NB4 (cell line): ENCODE results near the gene TAF8.
A peak's percentile ranks its signal among the peaks of the same experiment; 100 is the strongest.

ENCODE experiments used
- DNase-seq: peaks from one replicate; pipeline ENCODE4 v3.0.0; 2010; ENCODE audit warnings: low read depth
- H3K4me3 ChIP-seq: one replicate; pipeline ENCODE4 v1.5.1; 2011; ENCODE audit warnings: mild to moderate bottlenecking, low read depth, low read length, moderate library complexity
- CTCF ChIP-seq: IDR thresholded peaks from one replicate; pipeline ENCODE4 v1.5.1; 2012; ENCODE audit warnings: low read depth, low read length
- MAX ChIP-seq: IDR thresholded peaks from 2 replicates; pipeline ENCODE4 v1.6.1; 2011; ENCODE audit warnings: low read depth, low read length
- MYC ChIP-seq: IDR thresholded peaks from 2 replicates; pipeline ENCODE4 v1.6.1; 2011; ENCODE audit warnings: low read depth, low read length
- POLR2A ChIP-seq: IDR thresholded peaks from 2 replicates; pipeline ENCODE4 v1.6.1; 2011; ENCODE audit warnings: mild to moderate bottlenecking; ENCODE audit not compliant: insufficient read length; ENCODE audit errors: extremely low read depth

The TAF8 gene

GRCh38 chr6:42068872-42069522, 18.7 kb downstream of the TAF8 start:
- H3K4me3 ChIP-seq = no peak overlapping the region
- DNase-seq = no peak
- no peak for TF ChIP-seq MAX
- TF ChIP-seq POLR2A = no peak
- TF ChIP-seq MYC = no peak
- no peak for TF ChIP-seq CTCF

- H3K4me3 ChIP-seq = no peak overlapping the region
- no peak for TF ChIP-seq MYC
- no peak for TF ChIP-seq CTCF
- TF ChIP-seq POLR2A = no peak
- no peak for TF ChIP-seq MAX
- no peak for DNase-seq
These were observed 21.7 kb downstream of the TAF8 start for GRCh38 chr6:42071881-42072583.

- no peak for DNase-seq
- H3K4me3 ChIP-seq = no peak overlapping the region
- no peak for TF ChIP-seq MAX
- TF ChIP-seq CTCF = no peak
- TF ChIP-seq MYC = no peak
- TF ChIP-seq POLR2A = no peak
These were observed 23.0 kb downstream of the TAF8 start for GRCh38 chr6:42073287-42073686.

GRCh38 chr6:42075159-42075838, 25.0 kb downstream of the TAF8 start:
- H3K4me3 ChIP-seq = no peak overlapping the region
- TF ChIP-seq CTCF (peak; percentile 94), MAX (no peak), MYC (0 out of 2 replicates have a peak, but pooled peaks have one; percentile 14), POLR2A (no peak)
- DNase-seq = peak; percentile 74

- TF ChIP-seq MAX = no peak
- no peak for TF ChIP-seq MYC
- no peak for TF ChIP-seq CTCF
- no peak for TF ChIP-seq POLR2A
- no peak overlapping the region for H3K4me3 ChIP-seq
- no peak for DNase-seq
These were observed 28.1 kb downstream of the TAF8 start for GRCh38 chr6:42078386-42078785.
